Karpas-422 (cell line): ENCODE results near the gene NECTIN1. TPM values are rescaled to one million over a fixed set of nuclear protein-coding genes. Genes with fewer than 3 reads are reported as not detected.
A peak's percentile ranks its signal among the peaks of the same experiment; 100 is the strongest.

Experiments
- DNase-seq: peaks from one replicate; pipeline ENCODE4 v3.0.0-alpha.2; 2015
- H2AFZ ChIP-seq: fragments of 200-600 bp; sonication (generic); 2 replicates; pipeline ENCODE4 v1.6.1; 2014; ENCODE audit warnings: antibody characterized with exemption, low read length, mixed read lengths
- H3K27ac ChIP-seq: fragments of 200-600 bp; sonication (generic); 2 replicates; pipeline ENCODE4 v1.5.1; 2014; ENCODE audit warnings: mild to moderate bottlenecking, low read length, moderate library complexity
- H3K27me3 ChIP-seq: fragments of 200-600 bp; sonication (generic); 2 replicates; pipeline ENCODE4 v1.6.1; 2014; ENCODE audit warnings: low read length, mixed read lengths
- H3K36me3 ChIP-seq: fragments of 200-600 bp; sonication (generic); 2 replicates; pipeline ENCODE4 v1.6.1; 2014; ENCODE audit warnings: low read length, mixed read lengths; ENCODE audit not compliant: insufficient read depth
- H3K4me1 ChIP-seq: fragments of 200-600 bp; sonication (generic); 2 replicates; pipeline ENCODE4 v1.6.1; 2014; ENCODE audit warnings: mild to moderate bottlenecking, low read length, mixed read lengths
- H3K4me2 ChIP-seq: fragments of 200-600 bp; sonication (generic); 2 replicates; pipeline ENCODE4 v1.6.1; 2014; ENCODE audit warnings: low read length, low read depth, mild to moderate bottlenecking; ENCODE audit not compliant: poor library complexity, severe bottlenecking
- H3K4me3 ChIP-seq: fragments of 200-600 bp; sonication (generic); 2 replicates; pipeline ENCODE4 v1.5.1; 2014; ENCODE audit warnings: mild to moderate bottlenecking, antibody characterized with exemption, low read length, mixed read lengths
- H3K79me2 ChIP-seq: fragments of 200-600 bp; sonication (generic); 2 replicates; pipeline ENCODE4 v1.6.1; 2014; ENCODE audit warnings: mild to moderate bottlenecking, low read length, mixed read lengths
- H3K9ac ChIP-seq: fragments of 200-600 bp; sonication (generic); 2 replicates; pipeline ENCODE4 v1.6.0; 2014; ENCODE audit warnings: low read length
- H3K9me2 ChIP-seq: fragments of 200-600 bp; sonication (generic), shearing (Covaris generic); replicated peaks from 2 replicates; pipeline ENCODE4 v1.6.0; 2014; ENCODE audit warnings: mild to moderate bottlenecking, low read length, moderate library complexity; ENCODE audit not compliant: insufficient read depth
- H3K9me3 ChIP-seq: fragments of 300-700, 200-600 bp; sonication (generic); 2 replicates; pipeline ENCODE4 v1.6.1; 2014; ENCODE audit warnings: low read length, mixed read lengths
- H4K20me1 ChIP-seq: fragments of 200-600 bp; sonication (generic); 2 replicates; pipeline ENCODE4 v1.6.1; 2014; ENCODE audit warnings: mild to moderate bottlenecking, antibody characterized with exemption, low read length, low read depth; ENCODE audit not compliant: insufficient read depth
- total RNA-seq: library from RNA; depleted of rRNA; stranded (reverse); fragments of >200 nt; shearing (Covaris generic); gene quantifications from 2 replicates; pipeline ENCODE4 v1.2.3, GENCODE V29; 2014; ENCODE audit warnings: low replicate concordance; rRNA removed

The NECTIN1 gene
- total RNA-seq, result 0.04 TPM in 1 of 2 replicates, not detected in the other

GRCh38 chr11:119728651-119729580, at the start of gene NECTIN1:
TSS of gene NECTIN1 (minus strand) at chr11:119729200. CDS start at chr11:119728553, 647 bp downstream.
- peaks cover 10% of the 10 kb centered on the region for H3K4me1 ChIP-seq
- peak within 1 kb of the TSS; percentile 51 for H3K9ac ChIP-seq
- H3K9me3 ChIP-seq, result no peaks in the 10 kb centered on the region
- no peaks in the 10 kb centered on the region for H3K9me2 ChIP-seq
- peak; percentile 85 for DNase-seq
- no peaks in the 10 kb centered on the region for H3K36me3 ChIP-seq
- H2AFZ ChIP-seq, result no peak within 1 kb of the TSS
- H3K27me3 ChIP-seq, result no peaks in the 10 kb centered on the region
- H3K79me2 ChIP-seq, result no peaks in the 10 kb centered on the region
- H4K20me1 ChIP-seq, result no peaks in the 10 kb centered on the region
- H3K4me2 ChIP-seq, result peak within 1 kb of the TSS; percentile 67
- peak within 1 kb of the TSS; percentile 61; the same call in 1 of the 2 replicates for H3K4me3 ChIP-seq
- H3K27ac ChIP-seq, result no peak within 1 kb of the TSS

GRCh38 chr11:119778391-119779194, 49.6 kb upstream of the NECTIN1 start:
- H3K27ac ChIP-seq, result no peak overlapping the region
- H3K79me2 ChIP-seq, result no peaks in the 10 kb centered on the region
- no peak overlapping the region for H3K4me3 ChIP-seq
- H3K4me1 ChIP-seq, result no peaks in the 10 kb centered on the region
- H3K4me2 ChIP-seq, result no peak overlapping the region
- H3K9me3 ChIP-seq, result no peaks in the 10 kb centered on the region
- H3K9ac ChIP-seq, result no peak overlapping the region
- no peaks in the 10 kb centered on the region for H4K20me1 ChIP-seq
- no peaks in the 10 kb centered on the region for H3K27me3 ChIP-seq
- no peaks in the 10 kb centered on the region for H3K36me3 ChIP-seq
- H2AFZ ChIP-seq, result no peak overlapping the region
- H3K9me2 ChIP-seq, result no peaks in the 10 kb centered on the region
- DNase-seq, result no peak

- no peaks in the 10 kb centered on the region for H3K27me3 ChIP-seq
- DNase-seq, result no peak
- H3K9ac ChIP-seq, result no peak overlapping the region
- no peaks in the 10 kb centered on the region for H3K9me3 ChIP-seq
- H3K79me2 ChIP-seq, result no peaks in the 10 kb centered on the region
- no peak overlapping the region for H3K4me3 ChIP-seq
- no peak overlapping the region for H3K4me2 ChIP-seq
- H3K36me3 ChIP-seq, result no peaks in the 10 kb centered on the region
- H4K20me1 ChIP-seq, result no peaks in the 10 kb centered on the region
- no peak overlapping the region for H2AFZ ChIP-seq
- no peaks in the 10 kb centered on the region for H3K4me1 ChIP-seq
- no peak overlapping the region for H3K27ac ChIP-seq
- H3K9me2 ChIP-seq, result no peaks in the 10 kb centered on the region
These were observed 48.9 kb upstream of the NECTIN1 start for GRCh38 chr11:119777940-119778339.

GRCh38 chr11:119776651-119777050, 47.7 kb upstream of the NECTIN1 start:
- H2AFZ ChIP-seq, result no peak overlapping the region

GRCh38 chr11:119776031-119776636, 47.1 kb upstream of the NECTIN1 start:
- H3K79me2 ChIP-seq, result no peaks in the 10 kb centered on the region
- no peak overlapping the region for H3K9ac ChIP-seq
- H3K4me1 ChIP-seq, result no peaks in the 10 kb centered on the region
- no peaks in the 10 kb centered on the region for H3K9me2 ChIP-seq
- no peak for DNase-seq
- no peak overlapping the region for H3K27ac ChIP-seq
- no peak overlapping the region for H2AFZ ChIP-seq
- H3K4me3 ChIP-seq, result no peak overlapping the region
- no peak overlapping the region for H3K4me2 ChIP-seq
- H3K36me3 ChIP-seq, result no peaks in the 10 kb centered on the region
- H4K20me1 ChIP-seq, result no peaks in the 10 kb centered on the region
- H3K27me3 ChIP-seq, result no peaks in the 10 kb centered on the region
- H3K9me3 ChIP-seq, result no peaks in the 10 kb centered on the region

More at GRCh38 chr11:119776651-119777050, 47.7 kb upstream of the NECTIN1 start:
- DNase-seq, result no peak
- Histone ChIP-seq H3K4me2 (no peak overlapping the region), H3K36me3 (no peaks in the 10 kb centered on the region), H3K9me2 (no peaks in the 10 kb centered on the region), H3K79me2 (no peaks in the 10 kb centered on the region), H3K9me3 (no peaks in the 10 kb centered on the region), H3K27ac (no peak overlapping the region), H3K9ac (no peak overlapping the region), H4K20me1 (no peaks in the 10 kb centered on the region), H3K4me1 (no peaks in the 10 kb centered on the region), H3K27me3 (no peaks in the 10 kb centered on the region), H3K4me3 (no peak overlapping the region)

- no peak overlapping the region for H3K27ac ChIP-seq
- no peak overlapping the region for H2AFZ ChIP-seq
- peak; percentile 65 for DNase-seq
These were observed 45.3 kb upstream of the NECTIN1 start for GRCh38 chr11:119774172-119774763.

GRCh38 chr11:119772641-119773415, 43.8 kb upstream of the NECTIN1 start:
- no peak overlapping the region for H3K27ac ChIP-seq
- H4K20me1 ChIP-seq, result no peaks in the 10 kb centered on the region

More at GRCh38 chr11:119774172-119774763, 45.3 kb upstream of the NECTIN1 start:
- no peaks in the 10 kb centered on the region for H3K79me2 ChIP-seq
- no peaks in the 10 kb centered on the region for H3K4me1 ChIP-seq
- no peak overlapping the region for H3K4me3 ChIP-seq
- no peaks in the 10 kb centered on the region for H3K9me2 ChIP-seq
- H3K27me3 ChIP-seq, result no peaks in the 10 kb centered on the region
- H3K9ac ChIP-seq, result no peak overlapping the region
- no peaks in the 10 kb centered on the region for H3K36me3 ChIP-seq
- H4K20me1 ChIP-seq, result no peaks in the 10 kb centered on the region
- no peak overlapping the region for H3K4me2 ChIP-seq
- no peaks in the 10 kb centered on the region for H3K9me3 ChIP-seq

More at GRCh38 chr11:119772641-119773415, 43.8 kb upstream of the NECTIN1 start:
- Histone ChIP-seq H3K4me1 (no peaks in the 10 kb centered on the region), H3K9me3 (no peaks in the 10 kb centered on the region), H3K4me3 (no peak overlapping the region), H3K4me2 (no peak overlapping the region), H3K9me2 (no peaks in the 10 kb centered on the region), H3K36me3 (no peaks in the 10 kb centered on the region), H3K79me2 (no peaks in the 10 kb centered on the region), H2AFZ (no peak overlapping the region), H3K9ac (no peak overlapping the region), H3K27me3 (no peaks in the 10 kb centered on the region)
- no peak for DNase-seq
